ENCODE results near the gene PPIE. TPM values are rescaled to one million over a fixed set of nuclear protein-coding genes. Genes with fewer than 3 reads are reported as not detected.

Gene PPIE
- total and polyA plus RNA-seq, 2 donors (not counting 1 experiment from before 2014, with no cell fraction given): 68.6 to 78.3 TPM

Small RNA genes lying within 50 kb of the gene (small RNA-seq; reads per million reads assigned to genes)
- gene AL033527.1 (ENCODE audit: insufficient read length, low read depth, low replicate concordance) (not detected), gene RNU7-121P (ENCODE audit: insufficient read length, low read depth, low replicate concordance) (not detected)

Other genes with a start within 250 kb of the PPIE start
- 0.25 and 0.85 TPM in 2 replicates for gene BMP8A, start 247.2 kb upstream of the PPIE start, total RNA-seq
- gene BMP8A, start 247.2 kb upstream of the PPIE start, polyA plus RNA-seq: 1.0 and 1.1 TPM in 2 replicates
- gene PABPC4, start 162.1 kb upstream of the PPIE start, total RNA-seq: 206 and 229 TPM in 2 replicates
- gene PABPC4, start 162.1 kb upstream of the PPIE start, polyA plus RNA-seq: 138 and 179 TPM in 2 replicates
- 0.10 and 0.12 TPM in 2 replicates for gene HEYL, start 99.2 kb upstream of the PPIE start, total RNA-seq
- gene HEYL, start 99.2 kb upstream of the PPIE start, polyA plus RNA-seq: not detected in 2 replicates
- not detected in 2 replicates for gene NT5C1A, start 66.8 kb upstream of the PPIE start, total RNA-seq
- not detected in 2 replicates for gene NT5C1A, start 66.8 kb upstream of the PPIE start, polyA plus RNA-seq
- not detected in 2 replicates for gene HPCAL4, start 47.4 kb upstream of the PPIE start, total RNA-seq
- gene HPCAL4, start 47.4 kb upstream of the PPIE start, polyA plus RNA-seq: 0.13 TPM in 1 of 2 replicates, not detected in the other
- 1.0 and 1.5 TPM in 2 replicates for gene OXCT2, start 32.5 kb downstream of the PPIE start, total RNA-seq
- gene OXCT2, start 32.5 kb downstream of the PPIE start, polyA plus RNA-seq: 1.9 and 2.6 TPM in 2 replicates
- gene BMP8B, start 50.0 kb downstream of the PPIE start, total RNA-seq: 2.3 and 2.5 TPM in 2 replicates
- 1.5 and 2.2 TPM in 2 replicates for gene BMP8B, start 50.0 kb downstream of the PPIE start, polyA plus RNA-seq
- 22.2 and 25.8 TPM in 2 replicates for gene TRIT1, start 144.6 kb downstream of the PPIE start, total RNA-seq
- 8.9 and 9.4 TPM in 2 replicates for gene TRIT1, start 144.6 kb downstream of the PPIE start, polyA plus RNA-seq
- 0.49 and 0.62 TPM in 2 replicates for gene MYCL, start 163.0 kb downstream of the PPIE start, total RNA-seq
- 0.03 and 0.07 TPM in 2 replicates for gene MYCL, start 163.0 kb downstream of the PPIE start, polyA plus RNA-seq
- 3.9 TPM in 2 replicates for gene MFSD2A, start 216.3 kb downstream of the PPIE start, total RNA-seq
- gene MFSD2A, start 216.3 kb downstream of the PPIE start, polyA plus RNA-seq: 1.8 and 5.5 TPM in 2 replicates

All from B cell (primary cell).